SK-N-SH (cell line): ENCODE measurements around the gene PALM. TPM values are rescaled to one million over a fixed set of nuclear protein-coding genes. Genes with fewer than 3 reads are reported as not detected.

Experiments used
- CTCF ChIA-PET: fragments of 300-600, 350-600 bp; formaldehyde crosslinking; extraction: SDS; loops from one replicate; lab custom pipeline; 2021; lab: Yijun Ruan, JAX
- POLR2A ChIA-PET: fragments of 350-600 bp; sonication (Branson Sonifier 250); formaldehyde crosslinking; extraction: SDS; loops from one replicate; lab custom pipeline; 2020; ENCODE audit warnings: antibody characterized with exemption, inconsistent platforms; lab: Yijun Ruan, JAX
- DNase-seq: peaks from one replicate; pipeline ENCODE4 v3.0.0; 2012
- H2AFZ ChIP-seq: fragments of 200-600 bp; sonication (generic); 2 replicates; pipeline ENCODE4 v1.8.1; 2016; ENCODE audit warnings: antibody characterized with exemption, mild to moderate bottlenecking, low read depth
- H3F3A ChIP-seq: fragments of 200-600 bp; sonication (generic); replicated peaks from 2 replicates; pipeline ENCODE3; 2016; ENCODE audit warnings: antibody characterized with exemption, mild to moderate bottlenecking; ENCODE audit not compliant: insufficient read depth
- H3K27ac ChIP-seq, 2 experiments: fragments of 200-500 bp in 1 of 2; fragments of 200-600 bp in 1 of 2; sonication (Bioruptor generic) in 1 of 2; sonication (generic), shearing (Covaris generic) in 1 of 2; 2 replicates each; pipeline versions ENCODE4 v1.5.1 to v1.6.1; 2014 to 2016; ENCODE audit warnings: low read depth in 2 of 2, inconsistent platforms in 1 of 2, low read length in 1 of 2, mild to moderate bottlenecking in 1 of 2, mixed read lengths in 1 of 2
- H3K27me3 ChIP-seq: fragments of 200-600 bp; sonication (generic), shearing (Covaris generic); 2 replicates; pipeline ENCODE4 v1.6.1; 2016; ENCODE audit warnings: mixed run types; ENCODE audit not compliant: insufficient read depth
- H3K36me3 ChIP-seq, 2 experiments: fragments of 200-500 bp in 1 of 2; fragments of 200-600 bp in 1 of 2; sonication (Bioruptor generic) in 1 of 2; sonication (generic) in 1 of 2; replicated peaks in 1 of 2; 2 replicates each; pipeline versions ENCODE3 to v1.5.1; 2014 to 2016; ENCODE audit warnings: low read length in 1 of 2, mild to moderate bottlenecking in 1 of 2; ENCODE audit not compliant: insufficient read depth in 2 of 2, control insufficient read depth in 1 of 2
- H3K4me1 ChIP-seq, 2 experiments: fragments of 200-500 bp in 1 of 2; fragments of 200-600 bp in 1 of 2; sonication (Bioruptor generic) in 1 of 2; sonication (generic), shearing (Covaris generic) in 1 of 2; 2 replicates each; pipeline versions ENCODE4 v1.5.1 to v1.6.1; 2014 to 2016; ENCODE audit warnings: low read depth in 1 of 2, low read length in 1 of 2, mixed run types in 1 of 2; ENCODE audit not compliant: insufficient read depth in 2 of 2, control insufficient read depth in 1 of 2
- H3K4me2 ChIP-seq: fragments of 200-600 bp; sonication (generic), shearing (Covaris generic); 2 replicates; pipeline ENCODE4 v1.6.1; 2017; ENCODE audit warnings: mixed run types
- H3K4me3 ChIP-seq, 2 experiments: fragments of 200-500 bp in 1 of 2; fragments of 200-600 bp in 1 of 2; sonication (Bioruptor generic) in 1 of 2; sonication (generic), shearing (Covaris generic) in 1 of 2; 2 replicates each; pipeline versions ENCODE4 v1.5.1 to v1.8.1; 2014 to 2016; ENCODE audit warnings: low read depth in 2 of 2, inconsistent platforms in 1 of 2, low read length in 1 of 2, mild to moderate bottlenecking in 1 of 2, mixed read lengths in 1 of 2, moderate library complexity in 1 of 2
- H3K79me2 ChIP-seq: fragments of 200-600 bp; sonication (generic); 2 replicates; pipeline ENCODE4 v1.8.1; 2017; ENCODE audit warnings: mild to moderate bottlenecking; ENCODE audit not compliant: insufficient read depth
- H3K9ac ChIP-seq: fragments of 200-600 bp; sonication (generic); 2 replicates; pipeline ENCODE4 v1.6.1; 2017; ENCODE audit warnings: mixed run types
- H3K9me2 ChIP-seq: fragments of 200-600 bp; sonication (generic); 2 replicates; pipeline ENCODE4 v1.6.1; 2017; ENCODE audit warnings: mixed run types
- H3K9me3 ChIP-seq: fragments of 200-600 bp; sonication (generic); 2 replicates; pipeline ENCODE4 v1.6.1; 2017; ENCODE audit warnings: mixed run types, mild to moderate bottlenecking, moderate library complexity
- H4K20me1 ChIP-seq: fragments of 200-600 bp; sonication (generic); 2 replicates; pipeline ENCODE4 v1.6.1; 2017; ENCODE audit warnings: mild to moderate bottlenecking, mixed run types; ENCODE audit not compliant: insufficient read depth
- CHD2 ChIP-seq: fragments of 150-350 bp; IDR thresholded peaks from 2 replicates; pipeline ENCODE4 v1.6.1; 2018; ENCODE audit warnings: low read length; ENCODE audit not compliant: partially characterized antibody
- ELF1 ChIP-seq: IDR thresholded peaks from 2 replicates; pipeline ENCODE4 v1.4.0; 2012
- EZH2phosphoT487 ChIP-seq: fragments of 200-600 bp; sonication (generic); IDR thresholded peaks from 2 replicates; pipeline ENCODE4 v1.6.1; 2017; ENCODE audit warnings: low read depth, mixed run types, mild to moderate bottlenecking, antibody characterized with exemption, moderate library complexity, borderline replicate concordance
- FOSL2 ChIP-seq: IDR thresholded peaks from 2 replicates; pipeline ENCODE4 v1.4.0; 2012; ENCODE audit warnings: low read depth, mild to moderate bottlenecking, moderate library complexity, borderline replicate concordance
- FOXM1 ChIP-seq: IDR thresholded peaks from 2 replicates; pipeline ENCODE4 v1.4.0; 2012; ENCODE audit warnings: low read depth, mild to moderate bottlenecking
- IRF3 ChIP-seq: fragments of 150-350 bp; IDR thresholded peaks from 2 replicates; pipeline ENCODE4 v1.6.1; 2016; ENCODE audit warnings: mild to moderate bottlenecking, low read depth, low read length
- MEF2A ChIP-seq: IDR thresholded peaks from 2 replicates; pipeline ENCODE4 v1.4.0; 2012; ENCODE audit warnings: low read depth, borderline replicate concordance
- MXI1 ChIP-seq: IDR thresholded peaks from 2 replicates; pipeline ENCODE4 v1.6.1; 2012; ENCODE audit warnings: mild to moderate bottlenecking, low read depth, low read length, improper control_type of control experiment
- NFIC ChIP-seq: IDR thresholded peaks from 2 replicates; pipeline ENCODE4 v1.4.0; 2012; ENCODE audit warnings: borderline replicate concordance
- NRF1 ChIP-seq: IDR thresholded peaks from 2 replicates; pipeline ENCODE4 v1.6.1; 2012; ENCODE audit warnings: low read depth, mild to moderate bottlenecking, low read length
- PBX3 ChIP-seq: IDR thresholded peaks from 2 replicates; pipeline ENCODE4; 2012
- RFX5 ChIP-seq: IDR thresholded peaks from 2 replicates; pipeline ENCODE4 v1.6.1; 2012; ENCODE audit warnings: mild to moderate bottlenecking, improper control_type of control experiment, low read length
- RXRA ChIP-seq: IDR thresholded peaks from 2 replicates; pipeline ENCODE4 v1.4.0; 2012; ENCODE audit warnings: low read depth, mild to moderate bottlenecking, borderline replicate concordance
- SMC3 ChIP-seq: IDR thresholded peaks from 2 replicates; pipeline ENCODE4 v1.6.1; 2012; ENCODE audit warnings: low read depth, low read length, improper control_type of control experiment
- TEAD4 ChIP-seq: IDR thresholded peaks from 2 replicates; pipeline ENCODE4 v1.4.0; 2012; ENCODE audit warnings: mild to moderate bottlenecking, borderline replicate concordance; ENCODE audit not compliant: insufficient read depth
- USF1 ChIP-seq: IDR thresholded peaks from 2 replicates; pipeline ENCODE4 v1.4.0; 2012; ENCODE audit warnings: low read depth, borderline replicate concordance
- USF2 ChIP-seq: fragments of 150-350 bp; IDR thresholded peaks from 2 replicates; pipeline ENCODE4 v1.6.1; 2017; ENCODE audit warnings: antibody characterized with exemption, low read length, low read depth, borderline replicate concordance
- WGBS: methylation state at CpG from one replicate; pipeline ENCODE4 v1.1.6; 2017; ENCODE audit warnings: low lambda C conversion rate; 5-methylcytosine and 5-hydroxymethylcytosine counted together
- polyA plus RNA-seq, 3 experiments: library from polyadenylated mRNA; depleted of rRNA; stranded (reverse); fragments of >200 nt; gene quantifications; 2 replicates each; pipeline ENCODE4 v1.2.3, GENCODE V29; 2012

Gene PALM
- polyA plus RNA-seq, 1 of the 3 experiments (the other 2 are of a cell fraction): 15.6 TPM

- Histone ChIP-seq H3K27ac (no peak overlapping the region), H3K9me3 (no peaks in the 10 kb centered on the region), H3K9ac (no peak overlapping the region), H4K20me1 (peaks cover 9% of the 10 kb centered on the region), H2AFZ (no peak overlapping the region), H3K9me2 (no peaks in the 10 kb centered on the region), H3K4me2 (no peak overlapping the region), H3F3A (peaks cover 4% of the 10 kb centered on the region), H3K79me2 (peaks cover 10% of the 10 kb centered on the region), H3K4me1 (peaks cover 0 to 22% of the 10 kb centered on the region in 2 experiments; a peak in 1 of 4 replicates), H3K27me3 (no peaks in the 10 kb centered on the region), H3K4me3 (no peak overlapping the region), H3K36me3 (no peaks in the 10 kb centered on the region)
- no peak for DNase-seq
- CTCF ChIA-PET: interaction anchor here (0.8 kb wide), 1 partner anchor 15 kb away, joined by 3 read pairs; no protein-coding TSS in a partner anchor
- POLR2A ChIA-PET: interaction anchor here (0.5 kb wide), 1 partner anchor 9 kb away, joined by 5 read pairs; no protein-coding TSS in a partner anchor
- TF ChIP-seq MXI1 (no peak), USF1 (no peak), USF2 (no peak), RXRA (no peak), FOSL2 (no peak), IRF3 (no peak), EZH2phosphoT487 (no peak), RFX5 (no peak), FOXM1 (no peak), SMC3 (no peak)
- WGBS: 100% methylated on average over 5 of the region's 12 CpGs
These were observed 85.1 kb downstream of the PALM start for GRCh38 chr19:793806-794205.

- no peak overlapping the region for H3K4me3 ChIP-seq
- H3K9ac ChIP-seq: no peak overlapping the region
- no peak overlapping the region for H2AFZ ChIP-seq
- no peaks in the 10 kb centered on the region for H3K27me3 ChIP-seq
- no peaks in the 10 kb centered on the region for H3K9me2 ChIP-seq
- H3F3A ChIP-seq: peaks cover 4% of the 10 kb centered on the region
- H3K4me1 ChIP-seq: peaks cover 8 to 27% of the 10 kb centered on the region in 2 experiments; a peak in 3 of 4 replicates
- no peak for DNase-seq
- no peak overlapping the region for H3K4me2 ChIP-seq
- ChIA-PET CTCF (interaction anchor here (1.2 kb wide), 1 partner anchor 53 kb away, joined by 3 read pairs; no protein-coding TSS in a partner anchor), POLR2A (interaction anchor here (0.6 kb wide), 1 partner anchor 454 kb away, joined by 3 read pairs; no protein-coding TSS in a partner anchor)
- peaks cover 23% of the 10 kb centered on the region for H4K20me1 ChIP-seq
- TF ChIP-seq TEAD4 (no peak), CHD2 (no peak), ELF1 (no peak), SMC3 (no peak), MEF2A (no peak), NRF1 (no peak), EZH2phosphoT487 (no peak), PBX3 (no peak), NFIC (no peak)
- H3K79me2 ChIP-seq: peaks cover 23% of the 10 kb centered on the region
- H3K9me3 ChIP-seq: no peaks in the 10 kb centered on the region
- 90% methylated on average over 7 of the region's 28 CpGs for WGBS
- peaks cover under 1 to 5% of the 10 kb centered on the region in 2 experiments for H3K36me3 ChIP-seq
- H3K27ac ChIP-seq: no peak overlapping the region
These were observed 86.4 kb downstream of the PALM start for GRCh38 chr19:795073-795611.
